A549 (cell line): ENCODE measurements around the gene CYB561D2. TPM values are rescaled to one million over a fixed set of nuclear protein-coding genes. Genes with fewer than 3 reads are reported as not detected.

Experiments
- ATAC-seq, 2 experiments: fragments of 200-7000 bp in 1 of 2; fragments of >200 bp in 1 of 2; cut with Nextera tagmentation in 1 of 2; cut with Tn5 transposase in 1 of 2; 3 replicates each; pipeline versions ENCODE4 v1.8.0 to v1.9.1; 2018 to 2020; ENCODE audit warnings: mild to moderate bottlenecking in 1 of 2, moderate library complexity in 1 of 2
- CTCF ChIA-PET: fragments of 300-600 bp; sonication (Branson Sonifier 250); formaldehyde crosslinking; extraction: SDS; loops from one replicate; lab custom pipeline; 2021; ENCODE audit warnings: antibody characterized with exemption, inconsistent platforms; lab: Yijun Ruan, JAX
- POLR2A ChIA-PET: fragments of 350-600 bp; formaldehyde crosslinking; extraction: SDS; loops from one replicate; lab custom pipeline; 2021; ENCODE audit warnings: antibody characterized with exemption, inconsistent platforms; lab: Yijun Ruan, JAX
- DNase-seq, 2 experiments: peaks; one replicate each; pipeline versions ENCODE4 v3.0.0 to v3.0.0-alpha.2; 2011 to 2016; ENCODE audit warnings: low read depth in 1 of 2, low spot score in 1 of 2
- FAIRE-seq: peaks from 2 replicates; lab custom pipeline; 2011; peaks lifted over from hg19 to GRCh38; lab: Jason Lieb, UNC
- H3K27ac ChIP-seq, 2 experiments: fragments of >200 bp; sonication (Bioruptor Twin); formaldehyde crosslinking; 3 replicates each; pipeline ENCODE4 v1.5.1; 2016 to 2017
- H3K4me1 ChIP-seq: fragments of >200 bp; sonication (Bioruptor Twin); formaldehyde crosslinking; 3 replicates; pipeline ENCODE4 v1.6.1; 2016
- H3K4me2 ChIP-seq: fragments of >200 bp; sonication (Bioruptor Twin); formaldehyde crosslinking; 3 replicates; pipeline ENCODE4 v1.6.1; 2016
- H3K4me3 ChIP-seq: fragments of >200 bp; sonication (Bioruptor Twin); formaldehyde crosslinking; 3 replicates; pipeline ENCODE4 v1.5.1; 2016
- H3K9me3 ChIP-seq: fragments of >200 bp; sonication (Bioruptor Twin); formaldehyde crosslinking; 3 replicates; pipeline ENCODE4 v1.6.1; 2016
- CBX8 ChIP-seq: fragments of 200-600 bp; sonication (generic); IDR thresholded peaks from 2 replicates; pipeline ENCODE4 v1.6.1; 2016
- CHD2 ChIP-seq: fragments of 150-350 bp; IDR thresholded peaks from 2 replicates; pipeline ENCODE4 v1.6.1; 2014; ENCODE audit warnings: low read length; ENCODE audit not compliant: partially characterized antibody
- CTCF ChIP-seq: fragments of >200 bp; sonication (Bioruptor Twin); formaldehyde crosslinking; IDR thresholded peaks from 3 replicates; pipeline ENCODE4 v1.5.1; 2016
- EHF ChIP-seq: fragments of 250-450 bp; sonication (Bioruptor Pico); IDR thresholded peaks from 2 replicates; pipeline ENCODE4 v1.5.0; 2020; ENCODE audit warnings: mild to moderate bottlenecking
- ESRRA ChIP-seq: fragments of 150-350 bp; IDR thresholded peaks from 2 replicates; pipeline ENCODE4 v1.6.1; 2014; ENCODE audit warnings: mild to moderate bottlenecking, low read length, borderline replicate concordance
- FOSB ChIP-seq: fragments of 250-450 bp; sonication (Bioruptor Pico); IDR thresholded peaks from 2 replicates; pipeline ENCODE4 v1.5.0; 2020; ENCODE audit warnings: mild to moderate bottlenecking, moderate library complexity
- FOSL2 ChIP-seq, 2 experiments: fragments of 450-650 bp in 1 of 2; fragments of >200 bp in 1 of 2; sonication (Bioruptor Twin) in 1 of 2; formaldehyde crosslinking; IDR thresholded peaks; 2 replicates each; pipeline versions ENCODE4 v1.5.0 to v1.6.1; 2016 to 2020; ENCODE audit warnings: mild to moderate bottlenecking in 1 of 2, moderate library complexity in 1 of 2
- HEYL ChIP-seq: fragments of 250-450 bp; sonication (Bioruptor Pico); IDR thresholded peaks from 2 replicates; pipeline ENCODE4 v1.8.0; 2021; ENCODE audit warnings: mild to moderate bottlenecking, moderate library complexity
- HMGXB4 ChIP-seq: fragments of 250-450 bp; sonication (Bioruptor Pico); IDR thresholded peaks from 2 replicates; pipeline ENCODE4 v1.5.0; 2021; ENCODE audit warnings: mild to moderate bottlenecking, moderate library complexity, borderline replicate concordance
- HOXA7 ChIP-seq: fragments of 250-450 bp; sonication (Bioruptor Pico); IDR thresholded peaks from 2 replicates; pipeline ENCODE4 v1.5.0; 2020; ENCODE audit warnings: mild to moderate bottlenecking, moderate library complexity
- HOXB13 ChIP-seq: fragments of 250-450 bp; sonication (Bioruptor Pico); IDR thresholded peaks from 2 replicates; pipeline ENCODE4 v1.5.0; 2020; ENCODE audit warnings: low read depth, mild to moderate bottlenecking, moderate library complexity
- HOXB5 ChIP-seq: fragments of 250-450 bp; sonication (Bioruptor Pico); IDR thresholded peaks from 2 replicates; pipeline ENCODE4 v1.5.0; 2020; ENCODE audit warnings: mild to moderate bottlenecking, moderate library complexity
- JUN ChIP-seq, 2 experiments: fragments of >200 bp; sonication (Bioruptor Twin); formaldehyde crosslinking; IDR thresholded peaks; 2 replicates in 1 of 2; 3 replicates in 1 of 2; pipeline ENCODE4 v1.6.1; 2016 to 2017
- JUNB ChIP-seq: fragments of >200 bp; sonication (Bioruptor Twin); formaldehyde crosslinking; IDR thresholded peaks from 2 replicates; pipeline ENCODE4 v1.6.1; 2016
- KDM5A ChIP-seq: fragments of 200-600 bp; sonication (generic); IDR thresholded peaks from 2 replicates; pipeline ENCODE4 v1.6.1; 2016; ENCODE audit warnings: antibody characterized with exemption, mild to moderate bottlenecking
- MAZ ChIP-seq: fragments of 150-350 bp; IDR thresholded peaks from 2 replicates; pipeline ENCODE4 v1.6.1; 2014; ENCODE audit warnings: antibody characterized with exemption, low read depth, low read length, borderline replicate concordance
- MYC ChIP-seq: IDR thresholded peaks from 2 replicates; pipeline ENCODE4 v1.6.1; 2012; ENCODE audit warnings: mild to moderate bottlenecking, inconsistent platforms, low read length, improper control_type of control experiment, borderline replicate concordance
- NR3C1 ChIP-seq: fragments of >200 bp; sonication (Bioruptor Twin); formaldehyde crosslinking; IDR thresholded peaks from 3 replicates; pipeline ENCODE4 v1.6.1; 2017
- POLR2AphosphoS2 ChIP-seq: conservative IDR thresholded peaks from 2 replicates; pipeline ENCODE4 v1.6.1; 2012; ENCODE audit warnings: low read length, improper control_type of control experiment, inconsistent platforms
- RAD21 ChIP-seq, 2 experiments: fragments of >200 bp in 1 of 2; sonication (Bioruptor Twin) in 1 of 2; formaldehyde crosslinking in 1 of 2; IDR thresholded peaks in 1 of 2; conservative IDR thresholded peaks in 1 of 2; 2 replicates in 1 of 2; 3 replicates in 1 of 2; pipeline ENCODE4 v1.6.1; 2012 to 2018; ENCODE audit warnings: inconsistent platforms in 1 of 2
- SMC3 ChIP-seq: fragments of >200 bp; sonication (Bioruptor Twin); formaldehyde crosslinking; IDR thresholded peaks from 3 replicates; pipeline ENCODE4 v1.6.1; 2018; ENCODE audit warnings: inconsistent platforms
- TFCP2L1 ChIP-seq: fragments of 250-450 bp; sonication (Bioruptor Pico); IDR thresholded peaks from 2 replicates; pipeline ENCODE4 v1.5.0; 2021; ENCODE audit warnings: mild to moderate bottlenecking
- ZFP36 ChIP-seq: fragments of 450-650 bp; IDR thresholded peaks from 2 replicates; pipeline ENCODE4 v1.6.1; 2014; ENCODE audit warnings: borderline replicate concordance; ENCODE audit not compliant: partially characterized antibody
- WGBS: methylation state at CpG from one replicate; pipeline ENCODE4 v1.1.6; 2017; ENCODE audit errors: missing lambda C conversion rate; 5-methylcytosine and 5-hydroxymethylcytosine counted together
- polyA plus RNA-seq, 4 experiments: library from polyadenylated mRNA; depleted of rRNA in 3 of 4; stranded (reverse); fragments of >200 nt; fragmentation: RNase III in 1 of 4; extraction: RNeasy Plus Mini Kit Qiagen cat#74134 plus additional on column Dnase treatment in 1 of 4; gene quantifications; 2 replicates in 3 of 4; 3 replicates in 1 of 4; pipeline ENCODE4 v1.2.3, GENCODE V29; 2011 to 2017

Gene CYB561D2
- polyA plus RNA-seq, 2 of the 4 experiments (the other 2 are of a cell fraction), result 14.4 to 17.7 TPM

DNA sequence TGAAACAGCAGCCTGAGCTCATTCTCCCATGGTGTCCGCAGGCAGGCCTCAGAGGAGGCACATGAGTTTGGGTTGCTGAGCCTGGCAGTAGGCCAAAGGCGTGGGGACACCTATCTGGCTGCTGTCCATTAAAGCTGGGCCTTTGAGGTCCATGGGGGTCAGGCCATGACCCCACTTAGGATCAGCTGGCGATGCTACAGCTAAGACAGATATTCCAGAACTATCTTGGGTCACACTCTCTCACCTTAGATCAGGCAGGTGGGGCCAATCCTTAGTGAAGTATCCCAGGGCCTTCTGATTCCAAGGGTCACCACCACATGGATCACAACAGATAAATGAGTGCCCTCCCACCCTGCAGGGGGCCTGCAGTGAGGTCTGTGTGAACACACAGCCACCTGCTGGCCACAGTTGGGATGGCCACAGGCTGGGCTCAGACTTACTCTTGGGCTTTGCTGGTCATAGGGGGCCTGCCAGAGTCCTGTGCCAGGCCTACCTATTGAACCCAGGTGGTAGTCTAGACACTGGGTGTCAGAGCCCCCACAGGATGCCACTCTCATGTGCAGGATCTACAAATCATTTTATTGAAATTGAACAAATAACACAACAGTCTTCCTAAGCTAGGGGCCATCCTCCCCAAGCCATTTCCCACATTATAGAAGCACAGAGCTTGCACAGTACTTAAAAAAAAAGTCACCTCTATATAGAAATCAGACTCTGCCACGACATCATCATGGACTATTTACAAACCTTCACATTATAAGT is 26.1 kb upstream of the CYB561D2 start:
- H3K4me1 ChIP-seq, result peaks cover 28% of the 10 kb centered on the region
- TF ChIP-seq HOXA7 (no peak), HEYL (no peak), HOXB13 (CRISPR knock-in tag) (no peak), CHD2 (no peak), ESRRA (no peak), EHF (no peak), HOXB5 (no peak), NR3C1 (no peak), TFCP2L1 (CRISPR knock-in tag) (no peak), JUN (IDR thresholded peaks at IDR 0.05) (no peak), MAZ (no peak), CBX8 (no peak), FOSB (CRISPR knock-in tag) (no peak), KDM5A (no peak), FOSL2 (IDR thresholded peaks at IDR 0.05) (no peak), FOSL2 (CRISPR knock-in tag; IDR thresholded peaks at IDR 0.05) (no peak), CTCF (peak; percentile 63), HMGXB4 (CRISPR knock-in tag) (no peak), ZFP36 (no peak), POLR2AphosphoS2 (no peak), RAD21 (conservative IDR thresholded peaks at IDR 0.05 in 1 of 2, IDR thresholded peaks at IDR 0.05 in 1 of 2) (peak; percentile 63 to 75), SMC3 (peak; percentile 55), MYC (no peak)
- no peaks in the 10 kb centered on the region for H3K9me3 ChIP-seq
- no peak overlapping the region for H3K4me2 ChIP-seq
- DNase-seq (peak; percentile 73 to 78), ATAC-seq (peak; percentile 47 to 67; a peak in 5 of 6 replicates), FAIRE-seq (no peak)
- 0% methylated on average over 1 of the region's 4 CpGs for WGBS
- CTCF ChIA-PET, result interaction anchor here (0.5 to 5.1 kb wide), 28 partner anchors 10 to 322 kb away, joined by 3 to 56 read pairs (median 4); partner anchors contain the start of genes GNAI2, GNAT1, HYAL1 and HYAL3
- H3K27ac ChIP-seq, result no peak overlapping the region
- no peak overlapping the region for H3K4me3 ChIP-seq
- POLR2A ChIA-PET, result interaction anchor here (1.0 kb wide), 2 partner anchors 13 to 44 kb away, joined by 4 to 7 read pairs; no protein-coding TSS in a partner anchor

GRCh38 chr3:50325113-50325480 is 25.6 kb upstream of the CYB561D2 start:
- Histone ChIP-seq H3K9me3 (no peaks in the 10 kb centered on the region), H3K27ac (no peak overlapping the region), H3K4me1 (peaks cover 25% of the 10 kb centered on the region), H3K4me3 (no peak overlapping the region), H3K4me2 (no peak overlapping the region)
- ATAC-seq, result no peak
- FAIRE-seq, result no peak
- DNase-seq, result no peak
- ChIA-PET POLR2A (interaction anchor here (1.0 kb wide), 1 partner anchor 44 kb away, joined by 7 read pairs; no protein-coding TSS in a partner anchor), CTCF (interaction anchor here (0.6 to 5.1 kb wide), 16 partner anchors 10 to 131 kb away, joined by 3 to 56 read pairs (median 7); partner anchors contain the start of genes GNAI2, HYAL1, HYAL3 and IFRD2)
- WGBS, result 100% methylated on average over 1 of the region's 2 CpGs
- TF ChIP-seq JUNB, result no peak
